Measurements from ENCODE around the gene OGFOD2.

OGFOD2 gene

DNA sequence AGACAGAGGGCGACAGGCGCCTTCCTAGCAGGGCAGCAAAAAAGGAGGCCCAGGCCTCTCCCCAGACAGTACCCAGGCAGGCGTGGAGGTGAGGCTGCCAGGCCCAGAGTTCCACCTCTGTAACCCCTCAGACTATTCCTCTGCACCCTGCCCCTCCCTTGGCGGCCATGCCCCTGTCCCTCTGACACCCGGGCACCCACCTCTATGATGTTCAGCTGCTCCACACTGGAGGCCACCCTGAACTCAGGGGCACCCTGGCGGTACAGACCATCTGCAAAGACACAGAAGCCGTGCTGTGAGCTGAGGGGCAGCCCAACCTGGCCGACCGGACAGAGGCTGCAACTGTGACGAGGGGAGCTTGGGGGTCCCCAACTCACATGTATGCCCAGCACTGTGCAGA, 25.5 kb downstream of the OGFOD2 start:
- Histone ChIP-seq H3K4me2 (no peak overlapping the region), H2AFZ (ENCODE audit: low read depth) (no peak overlapping the region), H3K79me2 (ENCODE audit: insufficient read depth, low read depth) (no peaks in the 10 kb centered on the region), H3K4me1 (ENCODE audit: low read depth, poor library complexity, severe bottlenecking) (peaks cover 5% of the 10 kb centered on the region), H3K36me3 (ENCODE audit: insufficient read depth) (no peaks in the 10 kb centered on the region), H3K27ac (no peak overlapping the region), H3K4me3 (IDR thresholded peaks at IDR 0.05; ENCODE audit: insufficient read depth, low read depth, low read length) (no peak overlapping the region), H3K27me3 (ENCODE audit: insufficient read depth, low read depth) (no peaks in the 10 kb centered on the region), H4K20me1 (ENCODE audit: insufficient read depth) (no peaks in the 10 kb centered on the region), H3K9ac (no peak overlapping the region)
- TF ChIP-seq, protein P1, sequence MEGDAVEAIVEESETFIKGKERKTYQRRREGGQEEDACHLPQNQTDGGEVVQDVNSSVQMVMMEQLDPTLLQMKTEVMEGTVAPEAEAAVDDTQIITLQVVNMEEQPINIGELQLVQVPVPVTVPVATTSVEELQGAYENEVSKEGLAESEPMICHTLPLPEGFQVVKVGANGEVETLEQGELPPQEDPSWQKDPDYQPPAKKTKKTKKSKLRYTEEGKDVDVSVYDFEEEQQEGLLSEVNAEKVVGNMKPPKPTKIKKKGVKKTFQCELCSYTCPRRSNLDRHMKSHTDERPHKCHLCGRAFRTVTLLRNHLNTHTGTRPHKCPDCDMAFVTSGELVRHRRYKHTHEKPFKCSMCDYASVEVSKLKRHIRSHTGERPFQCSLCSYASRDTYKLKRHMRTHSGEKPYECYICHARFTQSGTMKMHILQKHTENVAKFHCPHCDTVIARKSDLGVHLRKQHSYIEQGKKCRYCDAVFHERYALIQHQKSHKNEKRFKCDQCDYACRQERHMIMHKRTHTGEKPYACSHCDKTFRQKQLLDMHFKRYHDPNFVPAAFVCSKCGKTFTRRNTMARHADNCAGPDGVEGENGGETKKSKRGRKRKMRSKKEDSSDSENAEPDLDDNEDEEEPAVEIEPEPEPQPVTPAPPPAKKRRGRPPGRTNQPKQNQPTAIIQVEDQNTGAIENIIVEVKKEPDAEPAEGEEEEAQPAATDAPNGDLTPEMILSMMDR (conservative IDR thresholded peaks at IDR 0.05; ENCODE audit: low read depth, low read length): no peak

DNA sequence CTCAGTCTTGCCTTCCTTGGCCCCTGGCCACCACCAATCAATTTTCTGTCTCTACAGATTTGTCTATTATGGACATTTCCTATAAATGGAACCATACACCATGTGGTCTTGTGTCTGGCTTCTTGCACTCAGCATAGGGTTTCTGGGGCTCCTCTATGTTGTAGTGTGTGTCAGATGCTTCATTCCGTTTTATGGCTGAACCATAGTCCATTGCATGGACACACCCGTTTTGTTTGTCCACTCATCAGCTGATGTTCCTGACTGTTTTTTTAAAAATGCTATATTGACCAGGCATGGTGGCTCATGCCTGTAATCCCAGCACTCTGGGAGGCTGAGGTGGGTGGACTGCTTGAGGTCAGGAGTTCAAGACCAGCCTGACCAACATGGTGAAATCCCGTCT, 26.4 kb downstream of the OGFOD2 start:
- Histone ChIP-seq H3K4me2 (no peak overlapping the region), H3K27me3 (ENCODE audit: insufficient read depth, low read depth) (no peaks in the 10 kb centered on the region), H3K4me1 (ENCODE audit: low read depth, poor library complexity, severe bottlenecking) (peaks cover 5% of the 10 kb centered on the region), H3K27ac (no peak overlapping the region), H4K20me1 (ENCODE audit: insufficient read depth) (no peaks in the 10 kb centered on the region), H3K4me3 (IDR thresholded peaks at IDR 0.05; ENCODE audit: insufficient read depth, low read depth, low read length) (no peak overlapping the region), H3K36me3 (ENCODE audit: insufficient read depth) (no peaks in the 10 kb centered on the region), H3K9ac (no peak overlapping the region), H3K79me2 (ENCODE audit: insufficient read depth, low read depth) (no peaks in the 10 kb centered on the region), H2AFZ (ENCODE audit: low read depth) (no peak overlapping the region)
- TF ChIP-seq, protein P1 (conservative IDR thresholded peaks at IDR 0.05; ENCODE audit: low read depth, low read length): no peak

DNA sequence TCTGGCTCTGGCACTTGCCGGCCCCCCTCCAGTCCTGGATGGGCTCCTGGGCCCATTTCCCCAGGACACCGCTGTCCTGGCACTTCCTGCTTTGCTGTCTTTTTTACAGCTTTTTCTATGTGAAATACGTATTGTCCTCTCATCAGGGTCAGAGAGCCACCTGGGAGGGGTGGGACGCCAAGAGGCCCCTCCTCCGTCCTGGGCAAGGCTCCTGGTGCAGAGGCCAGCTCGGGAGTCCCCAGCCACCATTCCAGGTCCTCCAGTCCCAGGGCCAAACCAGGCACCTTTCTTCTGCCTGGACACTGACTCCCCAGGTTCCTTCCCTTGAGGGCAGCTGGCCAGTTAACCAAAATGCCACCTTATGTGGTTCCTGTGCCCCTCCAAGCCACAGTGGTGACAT, 28.2 kb downstream of the OGFOD2 start:
- Histone ChIP-seq H3K79me2 (ENCODE audit: insufficient read depth, low read depth) (no peaks in the 10 kb centered on the region), H3K4me1 (ENCODE audit: low read depth, poor library complexity, severe bottlenecking) (peaks cover 5% of the 10 kb centered on the region), H2AFZ (ENCODE audit: low read depth) (no peak overlapping the region), H3K27me3 (ENCODE audit: insufficient read depth, low read depth) (no peaks in the 10 kb centered on the region), H3K4me2 (no peak overlapping the region), H3K27ac (no peak overlapping the region), H3K4me3 (IDR thresholded peaks at IDR 0.05; ENCODE audit: insufficient read depth, low read depth, low read length) (no peak overlapping the region), H4K20me1 (ENCODE audit: insufficient read depth) (no peaks in the 10 kb centered on the region), H3K9ac (no peak overlapping the region), H3K36me3 (ENCODE audit: insufficient read depth) (no peaks in the 10 kb centered on the region)
- TF ChIP-seq, protein P1 (conservative IDR thresholded peaks at IDR 0.05; ENCODE audit: low read depth, low read length): no peak

DNA sequence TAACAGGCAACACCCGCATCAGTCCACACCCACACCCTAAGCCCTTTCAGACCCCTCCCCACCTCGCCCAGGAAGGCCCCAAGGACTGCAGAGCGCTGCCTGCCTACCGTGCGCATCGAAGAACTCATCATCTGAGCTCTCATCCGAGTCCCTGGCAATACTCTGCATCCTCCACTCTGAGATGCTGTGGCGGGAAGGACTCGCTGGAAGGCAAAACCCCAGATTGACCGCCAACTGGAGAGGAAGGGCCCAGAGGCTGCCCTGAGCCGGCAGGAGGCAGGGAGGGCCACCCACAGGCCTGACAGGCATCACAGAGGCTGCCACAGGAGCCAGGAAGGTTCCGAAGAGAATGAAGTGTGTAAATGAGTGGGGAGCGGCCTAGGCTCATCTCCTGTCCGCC, 29.2 kb downstream of the OGFOD2 start:
- TF ChIP-seq, protein P1 (conservative IDR thresholded peaks at IDR 0.05; ENCODE audit: low read depth, low read length): no peak
- Histone ChIP-seq H3K4me1 (ENCODE audit: low read depth, poor library complexity, severe bottlenecking) (peaks cover 5% of the 10 kb centered on the region), H4K20me1 (ENCODE audit: insufficient read depth) (no peaks in the 10 kb centered on the region), H3K4me3 (IDR thresholded peaks at IDR 0.05; ENCODE audit: insufficient read depth, low read depth, low read length) (no peak overlapping the region), H3K79me2 (ENCODE audit: insufficient read depth, low read depth) (no peaks in the 10 kb centered on the region), H3K36me3 (ENCODE audit: insufficient read depth) (no peaks in the 10 kb centered on the region), H3K27ac (no peak overlapping the region), H3K27me3 (ENCODE audit: insufficient read depth, low read depth) (no peaks in the 10 kb centered on the region), H2AFZ (ENCODE audit: low read depth) (no peak overlapping the region), H3K9ac (no peak overlapping the region), H3K4me2 (no peak overlapping the region)

Measured in KMS-11 (cell line).